ENCODE data around the gene LRRC4C. TPM values are rescaled to one million over a fixed set of nuclear protein-coding genes. Genes with fewer than 3 reads are reported as not detected.

Gene LRRC4C
- total RNA-seq, 1 donor from 2014 or later = 1.5 TPM

- H3K4me3 ChIP-seq (ENCODE audit: low read depth, low read length) = no peak overlapping the region
- no peaks in the 10 kb centered on the region for H3K36me3 ChIP-seq (ENCODE audit: control insufficient read depth, insufficient read depth, low read length)
- H3K27me3 ChIP-seq (ENCODE audit: control insufficient read depth, insufficient read depth, low read length) = no peaks in the 10 kb centered on the region
- DNase-seq (ENCODE audit: low read depth) = no peak
- no peak for TF ChIP-seq CTCF (IDR thresholded peaks at IDR 0.05; ENCODE audit: insufficient read depth, low read length, poor library complexity, severe bottlenecking)
Measured at GRCh38 chr11:40683010-40683409, 776.4 kb downstream of the LRRC4C start.

GRCh38 chr11:40679276-40679675, 780.2 kb downstream of the LRRC4C start:
- no peak for DNase-seq (ENCODE audit: low read depth)
- H3K27me3 ChIP-seq (ENCODE audit: control insufficient read depth, insufficient read depth, low read length) = no peaks in the 10 kb centered on the region
- no peaks in the 10 kb centered on the region for H3K36me3 ChIP-seq (ENCODE audit: control insufficient read depth, insufficient read depth, low read length)
- TF ChIP-seq CTCF (IDR thresholded peaks at IDR 0.05; ENCODE audit: insufficient read depth, low read length, poor library complexity, severe bottlenecking) = no peak
- H3K4me3 ChIP-seq (ENCODE audit: low read depth, low read length) = no peak overlapping the region

- H3K27me3 ChIP-seq (ENCODE audit: control insufficient read depth, insufficient read depth, low read length) = no peaks in the 10 kb centered on the region
- H3K4me3 ChIP-seq (ENCODE audit: low read depth, low read length) = no peak overlapping the region
- TF ChIP-seq CTCF (IDR thresholded peaks at IDR 0.05; ENCODE audit: insufficient read depth, low read length, poor library complexity, severe bottlenecking) = no peak
- DNase-seq (ENCODE audit: low read depth) = no peak
- H3K36me3 ChIP-seq (ENCODE audit: control insufficient read depth, insufficient read depth, low read length) = no peaks in the 10 kb centered on the region
Measured at GRCh38 chr11:40647295-40647694, 812.2 kb downstream of the LRRC4C start.

- no peak for TF ChIP-seq CTCF (IDR thresholded peaks at IDR 0.05; ENCODE audit: insufficient read depth, low read length, poor library complexity, severe bottlenecking)
- no peak for DNase-seq (ENCODE audit: low read depth)
- no peaks in the 10 kb centered on the region for H3K36me3 ChIP-seq (ENCODE audit: control insufficient read depth, insufficient read depth, low read length)
- no peaks in the 10 kb centered on the region for H3K27me3 ChIP-seq (ENCODE audit: control insufficient read depth, insufficient read depth, low read length)
- no peak overlapping the region for H3K4me3 ChIP-seq (ENCODE audit: low read depth, low read length)
Measured at GRCh38 chr11:40642284-40642683, 817.2 kb downstream of the LRRC4C start.

- DNase-seq (ENCODE audit: low read depth) = no peak
Measured at GRCh38 chr11:40619654-40620053, 839.8 kb downstream of the LRRC4C start.

More at GRCh38 chr11:40619654-40620053, 839.8 kb downstream of the LRRC4C start:
- no peak overlapping the region for H3K4me3 ChIP-seq (ENCODE audit: low read depth, low read length)
- H3K27me3 ChIP-seq (ENCODE audit: control insufficient read depth, insufficient read depth, low read length) = no peaks in the 10 kb centered on the region
- H3K36me3 ChIP-seq (ENCODE audit: control insufficient read depth, insufficient read depth, low read length) = no peaks in the 10 kb centered on the region
- no peak for TF ChIP-seq CTCF (IDR thresholded peaks at IDR 0.05; ENCODE audit: insufficient read depth, low read length, poor library complexity, severe bottlenecking)

Data from kidney epithelial cell (primary cell).